SK-N-DZ (cell line): ENCODE measurements around the gene MED16. TPM values are rescaled to one million over a fixed set of nuclear protein-coding genes. Genes with fewer than 3 reads are reported as not detected.

Experiments used
- DNase-seq: peaks from one replicate; pipeline ENCODE4 v3.0.0-alpha.2; 2015; ENCODE audit warnings: low spot score
- polyA plus RNA-seq, 2 experiments: library from polyadenylated mRNA; depleted of rRNA; stranded (reverse); fragments of >200 nt; gene quantifications; 2 replicates each; pipeline ENCODE4 v1.2.3, GENCODE V29; 2014

The MED16 gene, protein sequence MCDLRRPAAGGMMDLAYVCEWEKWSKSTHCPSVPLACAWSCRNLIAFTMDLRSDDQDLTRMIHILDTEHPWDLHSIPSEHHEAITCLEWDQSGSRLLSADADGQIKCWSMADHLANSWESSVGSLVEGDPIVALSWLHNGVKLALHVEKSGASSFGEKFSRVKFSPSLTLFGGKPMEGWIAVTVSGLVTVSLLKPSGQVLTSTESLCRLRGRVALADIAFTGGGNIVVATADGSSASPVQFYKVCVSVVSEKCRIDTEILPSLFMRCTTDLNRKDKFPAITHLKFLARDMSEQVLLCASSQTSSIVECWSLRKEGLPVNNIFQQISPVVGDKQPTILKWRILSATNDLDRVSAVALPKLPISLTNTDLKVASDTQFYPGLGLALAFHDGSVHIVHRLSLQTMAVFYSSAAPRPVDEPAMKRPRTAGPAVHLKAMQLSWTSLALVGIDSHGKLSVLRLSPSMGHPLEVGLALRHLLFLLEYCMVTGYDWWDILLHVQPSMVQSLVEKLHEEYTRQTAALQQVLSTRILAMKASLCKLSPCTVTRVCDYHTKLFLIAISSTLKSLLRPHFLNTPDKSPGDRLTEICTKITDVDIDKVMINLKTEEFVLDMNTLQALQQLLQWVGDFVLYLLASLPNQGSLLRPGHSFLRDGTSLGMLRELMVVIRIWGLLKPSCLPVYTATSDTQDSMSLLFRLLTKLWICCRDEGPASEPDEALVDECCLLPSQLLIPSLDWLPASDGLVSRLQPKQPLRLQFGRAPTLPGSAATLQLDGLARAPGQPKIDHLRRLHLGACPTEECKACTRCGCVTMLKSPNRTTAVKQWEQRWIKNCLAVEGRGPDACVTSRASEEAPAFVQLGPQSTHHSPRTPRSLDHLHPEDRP
- polyA plus RNA-seq (2014; cell fraction: cytosol; rRNA removed) = 31.2 and 36.7 TPM in 2 replicates
- polyA plus RNA-seq (2014; cell fraction: nucleus; rRNA removed) = 27.4 and 45.1 TPM in 2 replicates

DNA sequence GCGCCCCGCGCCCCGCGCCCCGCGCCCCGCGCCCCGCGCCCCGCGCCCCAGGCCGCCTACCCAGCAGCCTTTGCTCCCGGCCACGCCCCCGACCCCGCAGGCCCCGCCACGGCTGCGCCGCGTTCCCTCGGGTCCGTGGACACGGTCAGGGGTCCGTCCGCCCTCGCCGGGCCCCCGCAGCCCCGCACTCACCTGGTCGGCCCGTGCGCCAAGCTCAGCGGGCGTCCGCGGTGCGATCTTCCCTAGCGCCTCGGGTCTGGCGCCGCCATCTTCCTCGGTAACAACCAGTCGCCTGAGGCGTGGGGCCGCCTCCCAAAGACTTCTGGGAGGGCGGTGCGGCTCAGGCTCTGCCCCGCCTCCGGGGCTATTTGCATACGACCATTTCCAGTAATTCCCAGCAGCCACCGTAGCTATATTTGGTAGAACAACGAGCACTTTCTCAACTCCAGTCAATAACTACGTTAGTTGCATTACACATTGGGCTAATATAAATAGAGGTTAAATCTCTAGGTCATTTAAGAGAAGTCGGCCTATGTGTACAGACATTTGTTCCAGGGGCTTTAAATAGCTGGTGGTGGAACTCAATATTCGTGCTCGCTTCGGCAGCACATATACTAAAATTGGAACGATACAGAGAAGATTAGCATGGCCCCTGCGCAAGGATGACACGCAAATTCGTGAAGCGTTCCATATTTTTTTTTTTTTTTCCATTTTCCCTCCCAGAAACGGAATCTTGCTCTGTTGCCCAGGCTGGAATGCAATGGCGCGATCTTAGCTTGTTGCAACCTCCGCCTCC lies at the start of gene MED16, which contains the start of gene RNU6-9:
TSS of gene MED16 (minus strand) at position 294 of the 796 bp plus-strand sequence. CDS start 2,056 bp downstream, outside the sequence.
TSS of gene RNU6-9 (plus strand) at position 591 of the 796 bp plus-strand sequence.
- DNase-seq = peak; percentile 95

DNA sequence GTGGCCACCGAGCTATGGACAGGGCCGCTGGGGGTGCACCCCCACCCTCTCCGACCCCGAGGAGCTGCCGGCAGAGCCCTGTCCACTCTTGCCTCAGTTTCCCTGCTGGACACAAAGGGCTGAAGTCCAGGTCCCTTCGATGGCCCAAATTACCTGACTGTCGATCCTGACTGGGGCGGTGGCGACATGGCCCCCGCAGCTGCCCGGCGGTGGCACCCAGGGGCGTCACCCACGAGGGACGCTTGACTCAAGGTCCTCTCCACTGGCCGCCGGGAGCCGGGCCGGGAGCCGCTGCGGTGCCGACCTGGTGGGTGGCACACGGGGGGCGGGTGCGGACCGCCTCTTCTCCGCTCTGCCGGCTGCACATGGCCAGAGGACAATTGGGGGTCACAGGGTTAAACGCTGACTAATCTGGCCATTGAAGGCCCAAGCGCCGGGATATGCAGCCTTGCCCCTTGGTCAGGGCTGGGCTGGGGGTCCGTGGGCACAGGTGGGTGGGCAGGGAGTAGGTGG lies 49.2 kb upstream of the MED16 start:
- DNase-seq = no peak

DNA sequence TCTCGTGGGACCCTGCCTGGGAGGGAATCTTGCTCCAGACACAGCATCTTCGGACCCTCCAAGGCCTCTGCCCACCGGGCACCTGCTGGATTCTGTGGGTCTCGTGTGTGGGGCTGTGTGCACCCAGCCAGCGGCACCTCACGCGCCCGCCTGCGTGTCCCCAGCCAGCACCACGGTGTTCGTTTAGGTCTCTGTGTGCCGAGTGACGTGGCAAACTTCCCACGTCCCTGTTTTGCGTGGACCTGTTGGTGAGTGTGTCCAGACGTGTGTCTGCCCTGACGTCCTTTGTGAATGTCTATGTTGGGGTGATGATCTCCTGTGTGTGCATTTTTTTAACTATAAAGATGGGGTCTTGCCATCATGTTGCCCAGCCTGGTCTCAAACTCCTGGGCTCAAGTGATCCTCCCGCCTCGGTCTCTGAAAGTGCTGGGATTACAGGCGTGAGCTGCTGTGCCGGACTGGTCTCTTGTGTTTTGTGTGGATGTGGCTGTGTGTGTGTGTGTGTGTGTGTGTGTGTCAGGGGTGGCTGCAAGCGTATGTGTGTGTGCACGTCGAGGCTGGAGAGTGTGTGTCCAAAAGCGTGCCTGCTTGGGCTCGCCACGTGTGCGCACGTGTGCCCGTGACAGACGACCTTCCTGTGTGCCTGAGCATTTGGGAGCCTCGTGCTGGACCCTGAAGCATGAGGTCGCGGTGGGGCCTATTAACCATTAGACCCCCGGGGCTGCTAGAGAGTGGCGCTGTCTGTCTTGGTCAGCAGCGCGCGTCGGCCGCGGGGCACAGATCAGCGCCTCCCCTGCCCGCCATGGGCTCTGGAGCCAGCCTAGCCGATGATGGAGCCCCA lies 48.5 kb upstream of the MED16 start:
- DNase-seq = no peak

DNA sequence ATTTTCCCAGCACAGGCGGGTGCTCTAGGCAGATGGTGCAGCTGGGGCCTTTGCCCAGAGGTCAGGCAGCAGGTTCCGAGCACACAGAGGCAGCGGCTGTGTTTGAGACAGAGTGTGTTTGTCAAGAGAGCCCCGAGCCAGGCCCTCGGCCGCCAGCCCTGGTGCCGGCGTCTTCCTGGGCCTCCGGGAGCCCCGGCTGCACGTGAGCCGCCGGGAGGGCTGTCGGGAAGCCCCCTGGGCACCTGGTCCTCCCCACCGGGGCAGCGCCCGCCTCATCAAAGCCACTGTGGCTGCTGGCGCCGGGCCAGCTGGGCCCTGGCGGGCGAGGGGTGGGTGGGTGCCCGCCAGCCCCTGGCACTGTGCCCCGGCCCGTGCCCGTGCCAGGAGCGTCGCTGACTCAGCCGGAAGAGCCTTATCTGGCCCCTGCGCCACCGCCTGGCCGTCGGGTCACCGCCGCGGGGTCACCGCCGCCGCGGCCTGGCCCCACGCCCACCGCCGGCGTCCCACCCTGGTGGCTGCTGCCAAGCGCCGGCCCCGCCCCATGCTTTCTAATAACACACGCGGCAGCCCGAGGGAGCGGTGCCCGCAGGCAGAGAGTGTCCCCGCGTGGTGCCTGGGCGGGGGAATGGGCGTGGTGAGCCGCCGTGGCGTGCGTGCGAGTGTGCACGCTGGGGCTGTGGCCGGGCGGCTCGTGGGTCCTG lies 47.8 kb upstream of the MED16 start:
- DNase-seq = no peak

DNA sequence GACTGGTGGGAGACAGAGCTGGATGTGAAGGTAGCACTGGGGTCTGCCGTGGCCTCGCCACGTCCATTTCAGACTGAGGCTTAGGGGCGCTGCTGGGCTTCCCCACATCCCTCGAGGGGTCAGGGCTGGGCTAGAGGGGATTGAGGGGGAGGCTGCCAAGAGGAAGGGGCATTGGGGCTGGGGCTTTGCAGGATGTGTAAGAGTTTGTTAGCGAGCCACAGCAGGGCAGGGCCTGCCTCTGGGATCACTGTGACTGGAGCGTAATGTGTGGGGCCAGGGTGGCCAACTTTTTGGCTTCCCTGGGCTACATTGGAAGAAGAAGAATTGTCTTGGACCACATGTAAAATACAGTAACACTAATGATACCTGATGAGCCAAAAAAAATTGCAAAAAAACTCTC lies 46.9 kb upstream of the MED16 start:
- DNase-seq = no peak

DNA sequence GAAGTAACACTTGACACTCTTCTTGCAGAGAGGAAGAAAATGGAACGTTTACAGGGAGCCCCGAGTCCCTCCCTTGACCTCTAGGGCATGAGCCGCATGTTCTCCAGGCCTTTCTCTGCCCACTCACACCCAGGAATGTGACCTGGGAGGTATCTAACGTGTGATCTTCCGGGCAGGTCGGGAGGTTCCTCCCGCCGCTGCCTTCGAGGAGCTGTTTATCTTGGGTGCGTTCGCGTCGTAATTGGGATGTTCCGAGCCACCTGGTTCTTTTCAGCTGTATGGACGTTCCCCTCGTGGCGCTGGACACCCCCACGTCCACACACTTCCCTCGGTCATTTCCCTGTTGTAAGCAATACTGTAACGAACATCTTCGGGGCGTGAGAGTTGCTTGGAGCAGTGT lies 46.5 kb upstream of the MED16 start:
- no peak for DNase-seq

DNA sequence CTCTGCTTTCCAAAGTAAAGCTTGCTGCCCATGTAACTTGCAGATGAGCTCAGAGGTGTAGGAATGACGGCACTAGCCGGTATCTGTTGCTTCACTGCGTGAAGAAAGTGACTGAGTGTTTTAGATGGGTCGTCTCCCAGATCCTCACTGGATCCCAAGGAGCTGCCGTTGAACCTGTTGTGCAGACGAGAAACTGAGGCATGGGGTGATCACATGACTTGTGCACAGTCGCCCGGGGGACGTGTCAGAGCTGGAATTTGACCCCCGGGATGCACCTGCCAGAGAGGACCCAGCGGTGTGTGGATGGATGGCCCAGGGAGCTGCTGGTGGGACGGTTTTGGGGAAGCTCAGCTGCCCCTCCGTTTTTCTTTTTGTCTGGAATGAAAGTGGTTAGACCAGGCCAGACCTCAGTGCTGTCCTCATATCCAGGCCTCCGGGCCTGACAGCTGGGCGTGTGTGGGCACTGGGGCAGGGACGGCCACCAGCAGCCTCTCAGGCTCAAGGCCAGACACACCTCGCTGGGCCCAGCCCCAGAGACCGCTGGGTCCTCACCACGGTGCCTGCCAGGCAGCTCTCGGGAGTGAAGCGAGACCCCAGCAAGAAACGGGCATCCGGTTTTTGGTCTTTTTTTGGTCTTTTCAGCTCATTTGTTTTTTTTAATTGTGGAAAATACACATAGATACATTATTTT lies 45.4 kb upstream of the MED16 start:
- no peak for DNase-seq

DNA sequence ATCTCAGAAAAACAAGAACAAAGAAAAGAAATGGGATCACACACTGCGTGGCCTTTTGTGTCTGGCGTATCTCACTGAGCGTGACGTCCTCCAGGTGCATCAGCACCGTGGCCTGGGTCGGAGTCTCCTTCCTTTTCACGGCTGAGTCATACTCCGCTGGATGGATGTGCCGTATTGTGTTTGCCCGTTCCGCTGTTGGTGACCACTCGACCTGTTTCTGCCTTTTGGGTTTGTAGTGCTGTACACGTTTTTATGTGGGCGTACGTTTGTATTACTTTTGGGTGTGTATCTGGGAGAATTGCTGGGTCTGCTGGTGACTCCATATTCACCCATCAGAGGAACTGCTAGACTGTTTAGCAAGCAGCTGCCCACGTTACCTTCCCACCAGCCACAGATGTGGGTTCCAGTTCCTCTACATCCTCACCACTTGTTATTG lies 44.3 kb upstream of the MED16 start:
- DNase-seq = no peak

DNA sequence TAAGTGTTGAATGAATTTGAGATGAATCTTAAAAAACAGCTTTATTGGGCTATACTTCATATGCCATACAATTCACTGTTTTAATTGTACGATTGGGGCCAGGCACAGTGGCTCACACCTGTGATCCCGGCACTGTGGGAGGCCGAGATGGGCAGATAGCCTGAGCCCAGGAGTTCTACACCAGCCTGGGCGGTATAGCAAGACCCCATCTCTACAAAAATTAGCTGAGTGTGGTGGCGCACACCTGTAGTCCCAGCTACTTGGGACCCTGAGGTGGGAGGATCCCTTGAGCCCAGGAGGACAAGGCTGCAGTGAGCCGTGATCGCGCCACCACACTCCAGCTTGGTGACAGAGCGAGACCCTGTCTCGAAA lies 43.2 kb upstream of the MED16 start:
- DNase-seq = no peak

DNA sequence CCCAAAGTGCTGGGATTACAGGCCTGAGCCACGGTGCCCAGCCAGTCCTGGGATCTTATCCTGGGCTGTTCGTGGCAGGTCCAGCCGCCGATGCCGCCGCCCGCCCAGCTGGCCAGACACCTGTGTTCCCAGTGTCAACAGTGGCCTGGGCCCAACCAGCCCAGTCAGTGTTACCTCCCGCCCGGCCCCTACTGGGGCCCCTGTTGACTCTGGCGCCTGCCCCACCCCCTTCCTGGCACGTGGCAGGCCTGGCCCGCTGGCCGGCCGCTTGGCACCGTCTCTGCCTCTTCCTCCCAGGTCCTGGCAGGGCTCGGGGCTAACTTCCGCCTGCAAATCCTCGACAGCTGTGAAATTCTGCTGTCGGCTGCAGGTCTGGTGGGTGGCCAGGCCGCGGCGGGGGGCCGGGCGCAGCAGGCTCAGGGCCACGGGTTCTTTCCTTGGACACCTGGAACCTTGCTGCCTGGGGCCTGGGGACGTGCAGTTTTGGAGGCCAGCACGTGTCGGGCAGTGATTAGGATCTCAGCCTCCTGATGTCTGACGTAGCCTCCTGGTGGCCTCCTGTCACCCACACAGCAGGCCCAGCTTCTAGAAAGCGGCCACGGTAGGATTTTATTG lies 42.0 kb upstream of the MED16 start:
- DNase-seq = no peak

DNA sequence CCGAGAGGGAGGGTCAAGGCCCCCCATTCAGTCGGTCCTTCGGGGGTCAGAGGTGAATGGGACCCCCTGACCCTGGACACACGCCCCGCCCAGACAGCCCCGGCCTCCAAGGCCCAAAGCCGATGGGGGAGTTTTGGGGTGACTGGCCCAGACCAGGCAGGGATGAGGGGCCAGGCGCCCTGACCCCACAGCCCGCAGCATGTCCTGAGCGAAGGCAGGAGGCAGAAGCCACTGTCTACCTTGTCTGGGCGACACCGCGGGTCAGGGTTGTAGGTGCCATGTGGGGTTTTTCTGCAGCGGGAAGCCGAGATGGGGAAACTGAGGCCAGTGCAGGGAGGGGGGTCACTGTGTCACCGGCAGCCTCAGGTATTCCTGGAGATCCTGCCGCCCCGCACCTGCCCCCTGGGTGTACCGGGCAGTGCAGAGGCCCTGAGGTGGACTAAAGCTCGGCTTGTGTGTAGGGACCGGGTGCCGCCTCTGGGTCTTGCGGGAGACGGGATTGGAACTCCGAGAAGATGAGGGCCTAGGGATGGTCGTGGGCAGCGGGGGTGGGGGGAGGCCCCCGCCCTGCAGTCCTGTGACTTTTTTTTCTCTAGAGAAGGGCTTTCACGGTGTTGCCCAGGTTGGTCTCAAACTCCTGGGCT lies 41.3 kb upstream of the MED16 start:
- DNase-seq = no peak

DNA sequence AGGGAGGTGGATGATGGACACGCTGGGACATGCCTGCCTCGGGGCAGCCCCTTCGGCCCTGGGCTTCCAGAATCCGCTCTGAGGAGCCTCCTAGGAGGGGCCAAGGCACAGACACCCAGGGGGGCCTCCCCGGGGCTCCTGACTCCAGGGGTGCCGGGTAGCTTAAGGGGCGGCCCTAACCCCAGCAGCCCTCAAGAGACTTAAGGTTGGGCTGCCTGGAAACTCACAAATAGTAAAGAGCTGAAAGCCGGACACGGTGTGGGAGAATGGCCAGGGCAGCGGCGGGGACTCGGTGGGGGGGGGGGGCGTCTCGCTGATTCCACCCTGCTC lies 40.5 kb upstream of the MED16 start:
- no peak for DNase-seq

DNA sequence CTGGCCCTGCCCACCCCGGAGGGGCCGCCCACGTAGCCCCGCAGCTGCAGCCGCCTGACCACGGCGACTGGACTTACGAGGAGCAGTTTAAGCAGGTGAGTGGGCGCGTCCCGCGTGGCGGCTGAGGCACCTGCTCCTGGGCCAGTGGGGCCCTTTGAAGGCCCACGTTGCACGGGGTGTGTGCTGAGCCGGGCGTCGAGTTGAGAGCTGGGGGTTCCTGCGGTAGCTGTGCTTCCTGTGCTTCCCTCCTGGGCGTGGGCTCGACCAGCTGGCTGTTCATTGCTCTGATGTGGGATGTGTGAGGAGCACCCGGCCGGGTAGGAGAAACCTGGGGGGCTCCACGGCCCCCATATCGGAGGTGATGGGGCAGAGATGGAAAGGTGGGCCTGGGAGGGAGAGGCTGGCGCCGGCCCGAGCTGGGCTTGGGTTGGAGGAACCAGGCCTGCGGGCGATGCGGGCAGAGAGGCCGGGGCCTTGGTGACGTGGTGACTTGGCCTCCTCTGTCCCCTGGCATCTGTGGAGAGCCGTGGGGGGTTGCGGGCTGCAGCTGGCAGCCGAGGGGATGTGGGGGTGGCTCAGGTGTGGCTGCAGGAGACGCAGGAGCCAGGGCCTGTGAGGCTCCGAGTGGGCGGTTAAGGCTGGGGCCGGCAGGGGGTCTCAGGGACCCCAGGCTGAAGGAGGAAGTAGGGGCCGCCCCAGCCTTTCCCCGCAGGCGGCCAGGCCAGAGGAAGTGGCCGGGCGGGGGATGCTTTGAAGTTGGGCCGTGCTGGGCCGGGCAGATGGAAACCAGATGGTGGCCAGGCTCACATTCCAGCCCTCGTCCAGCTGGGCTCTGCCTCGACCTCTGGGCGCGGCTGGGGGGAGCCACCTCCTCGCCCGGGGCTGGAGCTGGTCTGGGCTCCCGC lies 39.9 kb upstream of the MED16 start:
- DNase-seq = peak; percentile 67

DNA sequence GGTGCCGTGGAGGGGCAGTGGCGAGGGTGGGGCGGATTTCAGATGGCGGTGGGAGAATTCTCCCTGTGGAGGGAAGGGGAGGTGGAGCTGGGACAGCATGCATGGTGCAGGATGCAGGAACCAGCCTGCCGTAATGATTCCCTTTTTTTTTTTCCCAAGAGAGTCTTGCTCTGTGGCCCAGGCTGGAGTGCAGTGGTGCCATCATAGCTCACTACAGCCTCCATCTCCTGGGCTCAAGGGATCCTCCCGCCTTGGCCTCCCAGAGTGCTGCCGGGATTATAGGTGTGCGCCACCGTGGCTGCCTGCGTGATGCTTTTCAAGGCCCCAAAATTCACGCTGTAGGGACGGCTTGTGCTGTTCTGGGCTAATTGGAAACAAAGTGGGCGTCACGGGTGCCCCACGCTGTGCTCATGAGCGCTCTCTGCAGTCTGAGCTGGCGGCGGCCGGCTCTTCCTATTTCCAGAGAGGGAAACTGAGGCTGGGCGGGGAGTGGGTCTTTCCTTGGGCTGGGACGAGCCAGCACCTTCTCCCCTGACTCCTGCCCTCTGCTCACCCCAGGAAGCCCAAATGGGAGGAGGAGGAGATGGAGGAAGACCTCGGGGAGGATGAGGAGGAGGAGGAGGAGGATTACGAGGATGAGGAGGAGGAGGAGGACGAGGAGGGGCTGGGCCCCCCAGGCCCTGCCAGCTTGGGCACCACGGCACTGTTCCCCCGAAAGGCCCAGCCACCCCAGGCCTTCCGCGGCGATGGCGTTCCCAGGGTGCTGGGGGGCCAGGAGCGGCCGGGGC lies 39.1 kb upstream of the MED16 start:
- DNase-seq = no peak

DNA sequence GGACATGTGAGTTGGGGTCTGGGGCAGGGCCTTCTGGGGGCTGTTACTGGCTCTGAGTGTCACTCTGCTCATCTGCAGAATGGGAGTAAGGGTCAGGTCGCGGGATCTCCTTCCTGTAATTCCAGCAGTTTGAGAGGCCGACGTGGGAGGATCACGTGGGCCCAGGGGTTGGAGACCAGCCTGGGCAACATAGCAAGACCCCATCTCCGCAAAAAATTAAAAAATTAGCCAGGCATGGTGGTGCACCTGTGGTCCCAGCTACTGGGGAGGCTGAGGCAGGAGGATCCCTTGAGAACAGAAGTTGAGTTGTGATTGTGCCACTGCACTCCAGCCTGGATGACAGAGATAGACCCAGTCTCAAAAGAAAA lies 36.9 kb upstream of the MED16 start:
- no peak for DNase-seq

DNA sequence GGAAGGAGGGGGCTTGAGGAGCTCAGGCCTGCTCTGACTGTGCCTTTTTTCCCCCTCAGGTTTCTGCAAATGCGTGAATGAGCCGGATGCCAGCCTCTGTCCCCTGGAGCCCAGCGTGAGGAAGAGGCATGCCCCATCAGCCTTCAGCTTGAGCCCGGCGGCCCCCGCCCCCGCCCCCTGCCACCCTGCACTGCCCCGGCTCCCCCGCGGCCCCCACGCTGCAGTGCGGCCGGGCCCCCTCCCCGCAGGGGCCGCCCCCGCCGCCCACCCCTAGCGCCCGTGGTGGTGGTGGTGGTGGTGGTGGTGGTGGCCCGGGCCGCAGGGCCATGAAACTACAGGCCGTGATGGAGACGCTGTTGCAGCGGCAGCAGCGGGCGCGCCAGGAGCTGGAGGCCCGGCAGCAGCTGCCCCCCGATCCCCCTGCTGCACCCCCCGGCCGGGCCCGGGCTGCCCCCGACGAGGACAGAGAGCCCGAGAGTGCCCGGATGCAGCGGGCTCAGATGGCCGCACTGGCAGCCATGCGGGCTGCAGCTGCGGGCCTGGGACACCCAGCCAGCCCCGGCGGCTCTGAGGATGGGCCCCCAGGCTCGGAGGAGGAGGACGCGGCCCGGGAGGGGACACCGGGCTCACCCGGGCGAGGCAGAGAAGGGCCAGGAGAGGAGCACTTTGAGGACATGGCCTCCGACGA lies 36.4 kb upstream of the MED16 start:
- no peak for DNase-seq
